Esophagus muscularis mucosa (tissue), 4 donors: ENCODE results near the gene TMEM237. TPM values are rescaled to one million over a fixed set of nuclear protein-coding genes. Genes with fewer than 3 reads are reported as not detected.

Experiments used
- DNase-seq: peaks from one replicate; pipeline ENCODE4 v3.0.0-alpha.2; 2017; ENCODE audit errors: extremely low spot score
- H3K27ac ChIP-seq, 4 donors: fragments of 200-600 bp; sonication (generic); replicated peaks in 1 of 4; 1 replicate in 3 of 4; 2 replicates in 1 of 4; pipeline ENCODE4 v1.5.1; 2016 to 2019; ENCODE audit warnings: mild to moderate bottlenecking in 1 of 4
- H3K27me3 ChIP-seq, 4 donors: fragments of 200-600 bp; sonication (generic); one replicate each; pipeline versions ENCODE4 v1.5.1 to v1.6.0; 2016 to 2019
- H3K36me3 ChIP-seq, 4 donors: fragments of 200-600 bp; sonication (generic); one replicate each; pipeline ENCODE4 v1.5.1; 2016 to 2019
- H3K4me1 ChIP-seq, 4 donors: fragments of 200-600 bp; sonication (generic); one replicate each; pipeline ENCODE4 v1.5.1; 2016 to 2019
- H3K4me3 ChIP-seq, 4 donors: fragments of 200-600 bp; sonication (generic); 1 replicate in 2 of 4; 2 replicates in 2 of 4; pipeline ENCODE4 v1.5.1; 2016 to 2019; ENCODE audit warnings: mild to moderate bottlenecking in 4 of 4, moderate library complexity in 1 of 4
- H3K9me3 ChIP-seq, 4 donors: fragments of 200-600 bp; sonication (generic); 1 replicate in 3 of 4; 2 replicates in 1 of 4; pipeline ENCODE4 v1.5.1; 2016 to 2019
- CTCF ChIP-seq, 3 experiments: fragments of 200-600 bp in 2 of 3; fragments of 450-650 bp in 1 of 3; sonication (generic) in 2 of 3; IDR thresholded peaks; one replicate each; pipeline ENCODE4 v1.5.1; 2017 to 2019; ENCODE audit warnings: antibody characterized with exemption in 3 of 3, mild to moderate bottlenecking in 2 of 3, moderate library complexity in 1 of 3
- EP300 ChIP-seq: sonication (generic); formaldehyde crosslinking; IDR thresholded peaks from one replicate; pipeline ENCODE4 v1.6.1; 2017; ENCODE audit warnings: antibody characterized with exemption
- POLR2A ChIP-seq: fragments of 450-650 bp; IDR thresholded peaks from one replicate; pipeline ENCODE4 v1.6.1; 2017; ENCODE audit warnings: antibody characterized with exemption, moderate library complexity, mild to moderate bottlenecking, low read depth
- POLR2AphosphoS5 ChIP-seq, 2 donors: sonication (generic); formaldehyde crosslinking; IDR thresholded peaks; one replicate each; pipeline ENCODE4 v1.6.1; 2017; ENCODE audit warnings: antibody characterized with exemption in 2 of 2
- WGBS: methylation state at CpG from one replicate; pipeline ENCODE4 v1.1.5; 2018; 5-methylcytosine and 5-hydroxymethylcytosine counted together
- intact Hi-C: fragments of 100-400 bp; cut with DNase I; formaldehyde crosslinking; loops from one replicate; pipeline ENCODE4 v1.15.1; 2023
- total RNA-seq, 4 donors: library from RNA; depleted of rRNA; stranded (reverse); fragments of >200 nt; gene quantifications; one replicate each; pipeline versions ENCODE4 v1.1.0 to v1.2.1, GENCODE V29; 2016

Gene TMEM237
- total RNA-seq, 4 donors from 2014 or later: 14.5 to 17.7 (median 16.4) TPM

- H3K27ac ChIP-seq: no peak overlapping the region
- H3K9me3 ChIP-seq: no peaks in the 10 kb centered on the region
- intact Hi-C loops: no loop called here
- WGBS: 64% methylated on average over 2 of the region's 2 CpGs
- no peaks in the 10 kb centered on the region for H3K27me3 ChIP-seq
- H3K4me1 ChIP-seq: no peaks in the 10 kb centered on the region
- no peak overlapping the region for H3K4me3 ChIP-seq
- TF ChIP-seq CTCF (IDR thresholded peaks at IDR 0.05) (no peak), POLR2A (no peak), EP300 (no peak), POLR2AphosphoS5 (IDR thresholded peaks at IDR 0.05) (no peak)
- no peak for DNase-seq
- peaks cover 7 to 91% (median 57%) of the 10 kb centered on the region in 4 donors for H3K36me3 ChIP-seq
These were observed 12.7 kb downstream of the TMEM237 start for GRCh38 chr2:201630577-201630976.

- no peak overlapping the region for H3K27ac ChIP-seq
- H3K4me3 ChIP-seq: no peak overlapping the region
- H3K36me3 ChIP-seq: peaks cover 7 to 82% (median 51%) of the 10 kb centered on the region in 4 donors
- TF ChIP-seq CTCF (IDR thresholded peaks at IDR 0.05) (no peak), POLR2A (no peak), EP300 (no peak), POLR2AphosphoS5 (IDR thresholded peaks at IDR 0.05) (no peak)
- no peaks in the 10 kb centered on the region for H3K4me1 ChIP-seq
- no peaks in the 10 kb centered on the region for H3K27me3 ChIP-seq
- DNase-seq: no peak
- H3K9me3 ChIP-seq: no peaks in the 10 kb centered on the region
- intact Hi-C loops: no loop called here
- 71% methylated on average over 2 of the region's 2 CpGs for WGBS
These were observed 14.8 kb downstream of the TMEM237 start for GRCh38 chr2:201628545-201628944.

- Histone ChIP-seq H3K9me3 (no peaks in the 10 kb centered on the region), H3K4me3 (no peak overlapping the region), H3K4me1 (peaks cover 0 to 11% (median 8%) of the 10 kb centered on the region in 4 donors), H3K36me3 (peaks cover 7 to 32% (median 14%) of the 10 kb centered on the region in 4 donors), H3K27me3 (no peaks in the 10 kb centered on the region), H3K27ac (no peak overlapping the region)
- intact Hi-C loops: no loop called here
- TF ChIP-seq POLR2A (no peak), POLR2AphosphoS5 (IDR thresholded peaks at IDR 0.05) (no peak), CTCF (IDR thresholded peaks at IDR 0.05) (no peak), EP300 (no peak)
- WGBS: 91% methylated on average over 5 of the region's 5 CpGs
- no peak for DNase-seq
These were observed 20.9 kb downstream of the TMEM237 start for GRCh38 chr2:201622306-201622970.

- TF ChIP-seq EP300 (no peak), POLR2AphosphoS5 (IDR thresholded peaks at IDR 0.05) (no peak), CTCF (IDR thresholded peaks at IDR 0.05) (no peak), POLR2A (no peak)
- 91% methylated on average over 4 of the region's 4 CpGs for WGBS
- H3K27ac ChIP-seq: no peak overlapping the region
- H3K36me3 ChIP-seq: peaks cover 0 to 22% (median 11%) of the 10 kb centered on the region in 4 donors
- no peaks in the 10 kb centered on the region for H3K9me3 ChIP-seq
- peaks cover 0 to 11% (median 8%) of the 10 kb centered on the region in 4 donors for H3K4me1 ChIP-seq
- no peak for DNase-seq
- intact Hi-C loops: no loop called here
- H3K4me3 ChIP-seq: no peak overlapping the region
- H3K27me3 ChIP-seq: no peaks in the 10 kb centered on the region
These were observed 21.9 kb downstream of the TMEM237 start for GRCh38 chr2:201621293-201621999.
